Kidney (tissue), 14 donors: ENCODE results near the gene HAPLN2. TPM values are rescaled to one million over a fixed set of nuclear protein-coding genes. Genes with fewer than 3 reads are reported as not detected.

Experiments
- DNase-seq, 5 donors: peaks; one replicate each; pipeline ENCODE4 v3.0.0-alpha.2; 2013 to 2020
- FAIRE-seq: peaks from 2 replicates; lab custom pipeline; 2012; peaks lifted over from hg19 to GRCh38; lab: Jason Lieb, UNC
- H3K27ac ChIP-seq, 2 donors: one replicate each; pipeline ENCODE4 v1.7.0; 2013; ENCODE audit warnings: low read depth in 2 of 2, low read length in 2 of 2, inconsistent platforms in 1 of 2
- H3K27me3 ChIP-seq: one replicate; pipeline ENCODE4 v1.7.1; 2013; ENCODE audit warnings: low read length, inconsistent platforms; ENCODE audit not compliant: control insufficient read depth, insufficient read depth
- H3K36me3 ChIP-seq, 3 donors: one replicate each; pipeline versions ENCODE4 v1.7.0 to v1.7.1; 2013; ENCODE audit warnings: low read length in 3 of 3, control low read depth in 1 of 3, inconsistent platforms in 1 of 3; ENCODE audit not compliant: insufficient read depth in 3 of 3, control insufficient read depth in 2 of 3
- H3K4me1 ChIP-seq, 3 donors: one replicate each; pipeline versions ENCODE4 v1.7.0 to v1.7.1; 2013; ENCODE audit warnings: low read length in 3 of 3, inconsistent platforms in 1 of 3, low read depth in 1 of 3; ENCODE audit not compliant: control insufficient read depth in 2 of 3, insufficient read depth in 2 of 3
- H3K4me3 ChIP-seq, 3 donors: one replicate each; pipeline versions ENCODE4 v1.7.0 to v1.8.1; 2013; ENCODE audit warnings: low read length in 3 of 3, control low read depth in 1 of 3, inconsistent platforms in 1 of 3
- H3K9ac ChIP-seq, 3 donors: one replicate each; pipeline versions ENCODE4 v1.7.0 to v1.7.1; 2013; ENCODE audit warnings: low read length in 3 of 3, control low read depth in 1 of 3, inconsistent platforms in 1 of 3
- H3K9me3 ChIP-seq, 3 donors: one replicate each; pipeline versions ENCODE4 v1.7.0 to v1.7.1; 2013; ENCODE audit warnings: low read length in 3 of 3, control low read depth in 1 of 3, inconsistent platforms in 1 of 3; ENCODE audit not compliant: control insufficient read depth in 2 of 3, insufficient read depth in 1 of 3
- CTCF ChIP-seq: IDR thresholded peaks from 3 replicates; pipeline ENCODE4 v1.5.1; 2012; ENCODE audit warnings: mild to moderate bottlenecking, moderate library complexity, borderline replicate concordance; ENCODE audit not compliant: insufficient read depth; ENCODE audit errors: extremely low read depth
- intact Hi-C: fragments of 100-400 bp; cut with DNase I; formaldehyde crosslinking; loops from one replicate; pipeline ENCODE4 v1.11.1; 2022
- polyA plus RNA-seq: library from polyadenylated mRNA; stranded (reverse); fragments of 350-450 nt; fragmentation: Illumina TruSeq; extraction: RNeasy Lipid Tissue Mini Kit (QIAGEN cat#74804); gene quantifications from one replicate; pipeline ENCODE4 v1.2.3, GENCODE V29; 2014; ENCODE audit warnings: low read depth, low replicate concordance; ENCODE audit not compliant: insufficient read depth
- total RNA-seq: library from RNA; stranded (reverse); fragmentation: NEBNext Ultra II Directional; extraction: Animal tissue kit (Norgen Biotek cat#: 25700); gene quantifications from one replicate; pipeline ENCODE4 v1.2.1, GENCODE V29; 2021
- donor health status: control.
- donor health status: control.
- donor health status: control.
- donor health status: control.
- donor health status: control.
- donor health status: DM: yes; HTN: yes; CAD: no.
- donor health status: Normal renal cell carcinoma (clear cell type).

HAPLN2 gene
- total and polyA plus RNA-seq, 2 donors from 2014 or later, result 0.30 to 1.9 TPM

GRCh38 chr1:156625436-156626078 lies 6.3 kb downstream of the HAPLN2 start:
- Histone ChIP-seq H3K4me1 (peaks cover 0 to 15% (median 0%) of the 10 kb centered on the region in 3 donors), H3K9ac (no peak overlapping the region)
- no peak for FAIRE-seq

GRCh38 chr1:156626079-156626438 lies 6.8 kb downstream of the HAPLN2 start:
- Histone ChIP-seq H3K4me3 (peak overlapping the region in 1 of 3 donors; percentile 44), H3K9me3 (no peaks in the 10 kb centered on the region), H3K4me1 (peaks cover 0 to 15% (median 0%) of the 10 kb centered on the region in 3 donors), H3K36me3 (no peaks in the 10 kb centered on the region), H3K27ac (no peak overlapping the region), H3K9ac (no peak overlapping the region), H3K27me3 (peaks cover 12% of the 10 kb centered on the region)
- TF ChIP-seq CTCF, result no peak
- intact Hi-C loops, result no loop called here
- FAIRE-seq, result no peak
- no peak for DNase-seq

More at GRCh38 chr1:156625436-156626078, 6.3 kb downstream of the HAPLN2 start:
- peak; percentile 77 for TF ChIP-seq CTCF
- no peaks in the 10 kb centered on the region for H3K36me3 ChIP-seq
- no peak overlapping the region for H3K27ac ChIP-seq
- peak; percentile 62 to 77 (median 71) for DNase-seq
- H3K4me3 ChIP-seq, result peak overlapping the region in 1 of 3 donors; percentile 44
- H3K27me3 ChIP-seq, result peaks cover 12% of the 10 kb centered on the region
- intact Hi-C loops, result no loop called here
- H3K9me3 ChIP-seq, result no peaks in the 10 kb centered on the region

- no peaks in the 10 kb centered on the region for H3K36me3 ChIP-seq
- H3K27me3 ChIP-seq, result peaks cover 15% of the 10 kb centered on the region
- no peaks in the 10 kb centered on the region for H3K9me3 ChIP-seq
- DNase-seq (peak in 3 of 5 donors; percentile 48 to 60 (median 59)), FAIRE-seq (no peak)
- no peak overlapping the region for H3K4me3 ChIP-seq
- peak; percentile 42 for TF ChIP-seq CTCF
- intact Hi-C loops, result no loop called here
- H3K27ac ChIP-seq, result no peak overlapping the region
- no peak overlapping the region for H3K9ac ChIP-seq
- H3K4me1 ChIP-seq, result peaks cover 0 to 15% (median 0%) of the 10 kb centered on the region in 3 donors
Observed at GRCh38 chr1:156627313-156627880, 8.2 kb downstream of the HAPLN2 start.
